Measurements from ENCODE around the gene PNPLA8. TPM values are rescaled to one million over a fixed set of nuclear protein-coding genes. Genes with fewer than 3 reads are reported as not detected.

Gene PNPLA8
- 10 to 100 TPM; 14.1 to 28.8 TPM for total RNA-seq

- no peaks in the 10 kb centered on the region for H3K4me1 ChIP-seq
- no peak for TF ChIP-seq CTCF (IDR thresholded peaks at IDR 0.05)
- peak within 1 kb of the TSS; percentile 62 for H3K4me3 ChIP-seq
- H3K9ac ChIP-seq (ENCODE audit: low read depth in 2 of 2, low read length in 2 of 2): peak within 1 kb of the TSS; percentile 82 to 90
- intact Hi-C loops (cut with DNase I): loop anchor here (5.0 kb wide), 1 partner anchor 41 kb away; the partner anchor contains the start of genes DNAJB9 and THAP5
- H3K27ac ChIP-seq: peak within 1 kb of the TSS; percentile 96
- no peaks in the 10 kb centered on the region for H3K9me3 ChIP-seq
- no peaks in the 10 kb centered on the region for H3K27me3 ChIP-seq
- peak; percentile 100 for DNase-seq
- no peaks in the 10 kb centered on the region for H3K36me3 ChIP-seq
Measured at GRCh38 chr7:108525985-108526767, at the start of gene PNPLA8. PNPLA8 (minus strand) TSS chr7:108526135; CDS start chr7:108515491, 10,644 bp downstream.

DNA sequence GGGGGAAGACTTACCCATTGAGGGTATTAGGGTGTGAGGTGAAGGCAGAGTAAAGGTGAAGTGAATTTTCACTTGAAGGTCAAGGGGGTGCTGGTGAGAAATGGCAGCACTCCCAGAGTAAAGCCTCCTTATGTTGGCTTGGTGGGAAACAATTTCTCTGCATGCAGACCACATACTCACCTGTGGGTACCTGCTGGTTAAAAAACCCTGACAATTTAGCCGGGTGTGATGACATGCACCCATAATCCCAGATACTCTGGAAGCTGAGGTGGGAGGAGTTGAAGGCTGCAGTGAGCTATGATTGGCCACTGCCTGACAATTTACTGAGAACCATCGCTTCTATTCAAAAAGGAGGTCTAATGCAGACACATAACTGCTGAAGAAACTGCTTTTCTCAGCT lies 49.2 kb upstream of the PNPLA8 start:
- DNase-seq: no peak
- Histone ChIP-seq H3K27me3 (no peaks in the 10 kb centered on the region), H3K4me1 (peaks cover 4% of the 10 kb centered on the region), H3K9me3 (no peaks in the 10 kb centered on the region), H3K9ac (ENCODE audit: low read depth in 2 of 2, low read length in 2 of 2) (no peak overlapping the region), H3K27ac (no peak overlapping the region), H3K4me3 (no peak overlapping the region), H3K36me3 (no peaks in the 10 kb centered on the region)
- intact Hi-C loops (cut with DNase I): no loop called here
- no peak for TF ChIP-seq CTCF (IDR thresholded peaks at IDR 0.05)

DNA sequence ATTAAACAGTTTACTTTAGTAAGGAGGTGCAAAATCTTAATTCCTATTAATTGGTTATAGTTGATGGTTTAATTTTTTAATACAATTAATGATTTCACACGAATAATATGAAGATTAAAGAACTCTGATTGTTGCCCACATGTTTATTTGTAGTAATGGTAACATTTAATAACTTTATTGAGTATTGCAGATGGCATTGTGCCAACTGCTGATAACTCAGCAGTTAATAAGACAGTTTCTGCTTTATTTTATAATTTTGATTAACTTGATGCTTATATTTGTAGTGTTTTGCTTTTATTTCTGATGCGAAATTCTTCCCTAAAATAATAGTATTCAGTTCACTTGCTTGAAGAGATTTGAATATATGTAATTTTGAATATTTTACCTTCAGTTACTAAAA lies 46.5 kb upstream of the PNPLA8 start:
- no peaks in the 10 kb centered on the region for H3K36me3 ChIP-seq
- H3K27me3 ChIP-seq: no peaks in the 10 kb centered on the region
- TF ChIP-seq CTCF (IDR thresholded peaks at IDR 0.05): no peak
- peaks cover 12% of the 10 kb centered on the region for H3K4me1 ChIP-seq
- H3K27ac ChIP-seq: no peak overlapping the region
- no peak for DNase-seq
- no peak overlapping the region for H3K4me3 ChIP-seq
- no peak overlapping the region for H3K9ac ChIP-seq (ENCODE audit: low read depth in 2 of 2, low read length in 2 of 2)
- intact Hi-C loops (cut with DNase I): no loop called here
- H3K9me3 ChIP-seq: no peaks in the 10 kb centered on the region

DNA sequence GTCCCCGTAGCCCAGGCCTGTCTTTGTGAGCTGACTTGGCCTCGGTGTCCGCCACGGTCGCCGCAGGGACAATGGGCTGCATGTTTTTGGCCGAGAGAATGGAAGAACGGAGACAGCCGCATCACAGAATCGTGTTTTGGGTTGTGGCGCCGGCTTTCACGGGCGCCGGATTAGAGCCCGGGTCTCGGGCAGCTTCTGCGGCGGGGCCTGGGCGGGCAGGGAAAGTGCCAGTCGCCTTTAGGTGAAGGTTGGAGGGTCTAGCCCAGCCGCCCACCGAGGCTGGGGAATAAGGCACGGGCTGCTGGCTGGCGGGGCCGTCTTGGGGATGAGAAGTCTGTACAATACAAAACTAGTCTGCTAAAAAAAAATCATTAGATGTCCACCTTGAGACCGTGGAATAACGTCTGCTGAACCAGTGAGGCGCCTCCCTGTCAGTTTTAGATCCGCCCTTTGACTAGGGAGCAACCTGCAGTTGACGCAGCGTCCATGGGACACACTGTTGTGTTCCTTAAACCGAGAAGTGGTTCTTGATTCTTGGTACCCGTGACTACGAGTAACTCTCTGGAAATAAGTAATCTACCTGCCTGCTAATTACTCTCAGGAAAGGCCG lies 44.3 kb upstream of the PNPLA8 start:
- TF ChIP-seq CTCF (IDR thresholded peaks at IDR 0.05): no peak
- Histone ChIP-seq H3K9me3 (no peaks in the 10 kb centered on the region), H3K36me3 (no peaks in the 10 kb centered on the region), H3K4me1 (peaks cover 12% of the 10 kb centered on the region), H3K4me3 (peak overlapping the region; percentile 89), H3K27ac (peak overlapping the region; percentile 98), H3K27me3 (no peaks in the 10 kb centered on the region), H3K9ac (ENCODE audit: low read depth in 2 of 2, low read length in 2 of 2) (peak overlapping the region; percentile 82 to 94)
- intact Hi-C loops (cut with DNase I): no loop called here
- DNase-seq: peak; percentile 57

- intact Hi-C loops (cut with DNase I): loop anchor here (5.0 kb wide), 1 partner anchor 42 kb away; the partner anchor contains the start of gene PNPLA8
- Histone ChIP-seq H3K27me3 (no peaks in the 10 kb centered on the region), H3K27ac (peak within 1 kb of the TSS; percentile 98), H3K36me3 (no peaks in the 10 kb centered on the region), H3K4me1 (peaks cover 12% of the 10 kb centered on the region), H3K9ac (ENCODE audit: low read depth in 2 of 2, low read length in 2 of 2) (peak within 1 kb of the TSS; percentile 82 to 94), H3K9me3 (no peaks in the 10 kb centered on the region), H3K4me3 (peak within 1 kb of the TSS; percentile 89)
- no peak for TF ChIP-seq CTCF (IDR thresholded peaks at IDR 0.05)
- peak; percentile 99 for DNase-seq
Measured at GRCh38 chr7:108569381-108570145, 43.6 kb upstream of the PNPLA8 start, which contains the start of the genes DNAJB9 and THAP5. DNAJB9 (plus strand) TSS chr7:108569874; CDS start chr7:108571727, 1,853 bp downstream. THAP5 (minus strand) TSS chr7:108569706; CDS start chr7:108569569, 137 bp downstream.

Measured in colonic mucosa (tissue), 4 donors.